K562 (cell line): ENCODE measurements around the gene LATS2. TPM values are rescaled to one million over a fixed set of nuclear protein-coding genes. Genes with fewer than 3 reads are reported as not detected.

Experiments
- ATAC-seq: fragments of 200-7000 bp; cut with Tn5 transposase; 3 replicates; pipeline ENCODE4 v1.9.1; 2020; ENCODE audit warnings: moderate library complexity
- BruUV-seq: library from RNA; stranded (reverse); fragments of 400-500 nt; replicated peaks from 2 replicates; lab custom pipeline; 2021; lab: Mats Ljungman, UMichigan
- CTCF ChIA-PET: fragments of 300-600 bp; formaldehyde crosslinking; extraction: SDS; loops from one replicate; lab custom pipeline; 2021; ENCODE audit warnings: low intra/inter-chr PET ratio; lab: Yijun Ruan, JAX
- POLR2A ChIA-PET: fragments of 300-600, 350-650 bp; sonication (Branson Sonifier 250); formaldehyde crosslinking; extraction: SDS; loops from one replicate; lab custom pipeline; 2021; ENCODE audit warnings: antibody characterized with exemption, inconsistent platforms; lab: Yijun Ruan, JAX
- DNase-seq, 4 experiments: peaks; one replicate each; pipeline versions ENCODE4 v3.0.0 to v3.0.0-alpha.2; 2011 to 2018; ENCODE audit warnings: low spot score in 3 of 4, mixed read lengths in 3 of 4; ENCODE audit errors: extremely low read depth in 1 of 4
- FAIRE-seq: peaks from 2 replicates; lab custom pipeline; 2011; peaks lifted over from hg19 to GRCh38; lab: Jason Lieb, UNC
- H2AFZ ChIP-seq: 2 replicates; pipeline ENCODE4 v1.6.0; 2011; ENCODE audit warnings: low read depth, low read length, control low read depth, inconsistent platforms
- H3K27ac ChIP-seq: fragments of 200-600 bp; 3 replicates; pipeline ENCODE4 v1.8.0; 2011; ENCODE audit warnings: low read depth, mild to moderate bottlenecking, control low read depth, inconsistent platforms, low read length, moderate library complexity, mixed read lengths; ENCODE audit errors: extremely low read depth
- H3K27me3 ChIP-seq, 2 experiments: fragments of 300-600 bp in 1 of 2; 2 replicates in 1 of 2; 3 replicates in 1 of 2; pipeline versions ENCODE4 v1.6.0 to v1.8.0; 2011; ENCODE audit warnings: inconsistent platforms in 2 of 2, low read length in 2 of 2, mild to moderate bottlenecking in 1 of 2, mixed read lengths in 1 of 2, moderate library complexity in 1 of 2; ENCODE audit not compliant: control insufficient read depth in 2 of 2, insufficient read depth in 2 of 2
- H3K36me3 ChIP-seq: fragments of 300-600 bp; 3 replicates; pipeline ENCODE4 v1.8.0; 2011; ENCODE audit warnings: mild to moderate bottlenecking, low read length, inconsistent platforms; ENCODE audit not compliant: control insufficient read depth, insufficient read depth
- H3K4me1 ChIP-seq, 2 experiments: fragments of 200-600 bp in 1 of 2; replicated peaks in 1 of 2; 2 replicates in 1 of 2; 3 replicates in 1 of 2; pipeline versions ENCODE4 v1.5.1 to v1.8.0; 2011; ENCODE audit warnings: inconsistent platforms in 2 of 2, low read length in 2 of 2, mild to moderate bottlenecking in 1 of 2, mixed read lengths in 1 of 2, moderate library complexity in 1 of 2; ENCODE audit not compliant: control insufficient read depth in 2 of 2, insufficient read depth in 2 of 2
- H3K4me2 ChIP-seq: 2 replicates; pipeline ENCODE4 v1.6.1; 2011; ENCODE audit warnings: low read length, control low read depth, inconsistent platforms, mixed read lengths; ENCODE audit not compliant: insufficient read depth
- H3K4me3 ChIP-seq: fragments of 200-600 bp; sonication (generic), shearing (Covaris generic); 2 replicates; pipeline ENCODE4 v1.5.1; 2016; ENCODE audit warnings: control low read depth, inconsistent platforms
- H3K79me2 ChIP-seq: fragments of 200-600 bp; 3 replicates; pipeline ENCODE4 v1.8.0; 2011; ENCODE audit warnings: low read length, inconsistent platforms; ENCODE audit not compliant: control insufficient read depth, insufficient read depth
- H3K9ac ChIP-seq, 2 experiments: 2 replicates each; pipeline versions ENCODE4 v1.6.0 to v1.6.1; 2011; ENCODE audit warnings: low read depth in 2 of 2, low read length in 2 of 2, control low read depth in 1 of 2, inconsistent platforms in 1 of 2, mild to moderate bottlenecking in 1 of 2, mixed read lengths in 1 of 2; ENCODE audit not compliant: insufficient read depth in 1 of 2
- H3K9me1 ChIP-seq: one replicate; pipeline ENCODE4 v1.6.0; 2011; ENCODE audit warnings: inconsistent platforms, mild to moderate bottlenecking, low read length, moderate library complexity; ENCODE audit not compliant: control insufficient read depth, insufficient read depth
- H3K9me3 ChIP-seq: replicated peaks from 2 replicates; pipeline ENCODE4 v1.5.1; 2011; ENCODE audit warnings: low read depth, low read length, inconsistent platforms; ENCODE audit not compliant: control insufficient read depth, insufficient read depth
- H4K20me1 ChIP-seq: replicated peaks from 2 replicates; pipeline ENCODE4 v1.6.1; 2011; ENCODE audit warnings: low read length, inconsistent platforms, mixed read lengths; ENCODE audit not compliant: control insufficient read depth, insufficient read depth
- ARID3B ChIP-seq: fragments of 250-450 bp; sonication (Bioruptor Pico); IDR thresholded peaks from 2 replicates; pipeline ENCODE4 v1.4.0; 2020; ENCODE audit warnings: borderline replicate concordance
- RNF2 ChIP-seq: sonication (generic); IDR thresholded peaks from 2 replicates; pipeline ENCODE4 v1.6.1; 2016
- TFE3 ChIP-seq: fragments of 450-650 bp; formaldehyde crosslinking; IDR thresholded peaks from 2 replicates; pipeline ENCODE4 v1.4.0; 2020; ENCODE audit warnings: mild to moderate bottlenecking, mixed read lengths
- THAP7 ChIP-seq: fragments of 250-450 bp; sonication (Bioruptor Pico); IDR thresholded peaks from 2 replicates; pipeline ENCODE4 v1.5.0; 2021
- ZHX1 ChIP-seq: fragments of 150-350 bp; conservative IDR thresholded peaks from 2 replicates; pipeline ENCODE4 v1.6.1; 2014; ENCODE audit warnings: low read length
- ZNF224 ChIP-seq: sonication (generic); formaldehyde crosslinking; IDR thresholded peaks from 2 replicates; pipeline ENCODE4 v1.8.0; 2022; ENCODE audit warnings: mild to moderate bottlenecking, missing genetic modification reagents
- ZNF583 ChIP-seq: fragments of 250-450 bp; sonication (Bioruptor Pico); IDR thresholded peaks from 2 replicates; pipeline ENCODE4 v1.4.0; 2020
- whole genome bisulfite sequencing: fragments of 100-300 bp; shearing (Covaris generic); methylation state at CpG from one replicate; pipeline ENCODE4 v1.1.6; 2016; ENCODE audit warnings: low coverage, mixed read lengths; ENCODE audit not compliant: insufficient coverage; ENCODE audit errors: missing lambda C conversion rate; 5-methylcytosine and 5-hydroxymethylcytosine counted together
- in situ Hi-C: fragments of 300-500 bp; cut with MboI; formaldehyde crosslinking; loops from 4 replicates; pipeline ENCODE4 v1.15.0; 2018; ENCODE audit warnings: inconsistent platforms, mixed read lengths
- intact Hi-C: fragments of 100-400 bp; cut with micrococcal nuclease; formaldehyde crosslinking; loops from 2 replicates; pipeline ENCODE4 v1.14.2; 2022
- polyA plus RNA-seq, 8 experiments: library from polyadenylated mRNA; depleted of rRNA in 4 of 8; stranded (reverse) in 5 of 8; unstranded in 3 of 8; fragments of >200 nt; fragmentation: Nextera tagmentation in 2 of 8; fragmentation: Illumina TruSeq in 1 of 8; extraction: Ambion mirVana in 2 of 8; extraction: Trizol in 1 of 8; gene quantifications; 2 replicates each; pipeline versions ENCODE4 v1.2.1 to v1.2.3, GENCODE V29; 2011 to 2014; ENCODE audit warnings: inconsistent platforms in 1 of 8, missing spikeins in 1 of 8
- total RNA-seq, 7 experiments: library from RNA; depleted of rRNA in 6 of 7; stranded (reverse); fragments of >200 nt in 6 of 7; fragmentation: Illumina TruSeq in 2 of 7; extraction: Trizol in 2 of 7; gene quantifications; 2 replicates each; pipeline versions ENCODE4 v1.2.1 to v1.2.3, GENCODE V29; 2011 to 2021; ENCODE audit warnings: low replicate concordance in 1 of 7

Gene LATS2
- total and polyA plus RNA-seq, 9 of the 15 experiments (the other 6 are each of a cell fraction or from before 2014, with no cell fraction given) = 0.18 to 3.7 (median 0.76) TPM

- intact Hi-C loops = no loop called here
Measured at GRCh38 chr13:20973886-20974425, 87.4 kb downstream of the LATS2 start.

More at GRCh38 chr13:20973886-20974425, 87.4 kb downstream of the LATS2 start:
- ATAC-seq (no peak), FAIRE-seq (no peak), DNase-seq (no peak)
- Histone ChIP-seq H3K27me3 (no peaks in the 10 kb centered on the region), H2AFZ (no peak overlapping the region), H3K79me2 (no peaks in the 10 kb centered on the region), H3K9me1 (no peaks in the 10 kb centered on the region), H3K4me1 (no peaks in the 10 kb centered on the region), H3K4me3 (no peak overlapping the region), H3K9me3 (no peaks in the 10 kb centered on the region), H3K36me3 (no peaks in the 10 kb centered on the region), H3K4me2 (no peak overlapping the region), H4K20me1 (no peaks in the 10 kb centered on the region), H3K9ac (no peak overlapping the region), H3K27ac (no peak overlapping the region)
- POLR2A ChIA-PET = no interaction called here
- no TSS peak for BruUV-seq
- in situ Hi-C loops = no loop called here
- TF ChIP-seq THAP7 (no peak), ZNF224 (CRISPR knock-in tag) (no peak), ZHX1 (no peak), TFE3 (CRISPR knock-in tag) (no peak), ARID3B (no peak), RNF2 (no peak), ZNF583 (no peak)
- CTCF ChIA-PET = no interaction called here
- 37% methylated on average over 8 of the region's 8 CpGs for WGBS
